Left lobe of liver (tissue), 2 donors: Measurements from ENCODE around the gene TMEM107. TPM values are rescaled to one million over a fixed set of nuclear protein-coding genes. Genes with fewer than 3 reads are reported as not detected.
"Not testable (repeated sequence)": the region's sequence is repeated elsewhere in the genome, so short reads cannot be mapped to it uniquely, and the experiment has no call there.

ENCODE experiments used
- ATAC-seq: fragments of 200-7000 bp; cut with Tn5 transposase; one replicate; pipeline ENCODE4 v1.9.1; 2020; ENCODE audit warnings: mild to moderate bottlenecking, moderate library complexity
- DNase-seq: peaks from one replicate; pipeline ENCODE4 v3.0.0-alpha.2; 2020; ENCODE audit warnings: low spot score
- total RNA-seq: library from RNA; stranded (reverse); gene quantifications from one replicate; pipeline ENCODE4 v1.2.1, GENCODE V29; 2021
- donor health status: DM: no; HTN: no; CAD: no; lungs with moderate emphysema.
- donor health status: DM: no; HTN: yes; CAD: no.

Gene TMEM107
- 3.6 TPM for total RNA-seq

GRCh38 chr17:8176197-8176940, at the start of gene TMEM107:
TMEM107 (minus strand) TSS chr17:8176380; CDS start chr17:8176286, 94 bp downstream.
- DNase-seq (peak; percentile 88), ATAC-seq (peak; percentile 75)

- DNase-seq: no peak
Measured at GRCh38 chr17:8224891-8225812, 49.0 kb upstream of the TMEM107 start.

GRCh38 chr17:8223356-8224126, 47.4 kb upstream of the TMEM107 start:
- DNase-seq: peak; percentile 72
- ATAC-seq: peak; percentile 32

More at GRCh38 chr17:8224891-8225812, 49.0 kb upstream of the TMEM107 start:
- no peak for ATAC-seq

- peak; percentile 75 for ATAC-seq
- peak; percentile 96 for DNase-seq
Measured at GRCh38 chr17:8222630-8223355, 46.6 kb upstream of the TMEM107 start.

- DNase-seq (no peak), ATAC-seq (no peak)
Measured at GRCh38 chr17:8222380-8222629, 46.1 kb upstream of the TMEM107 start.

GRCh38 chr17:8221663-8222379, 45.6 kb upstream of the TMEM107 start:
- DNase-seq (peak; percentile 91), ATAC-seq (peak; percentile 61)

- ATAC-seq: peak; percentile 60
Measured at GRCh38 chr17:8220783-8221662, 44.8 kb upstream of the TMEM107 start.

GRCh38 chr17:8214000-8214399, 37.8 kb upstream of the TMEM107 start:
- DNase-seq, ATAC-seq: not testable (repeated sequence)

More at GRCh38 chr17:8220783-8221662, 44.8 kb upstream of the TMEM107 start:
- peak; percentile 93 for DNase-seq

GRCh38 chr17:8212312-8213180, 36.4 kb upstream of the TMEM107 start:
- ATAC-seq (peak; percentile 58), DNase-seq (no peak)

GRCh38 chr17:8210761-8211458, 34.7 kb upstream of the TMEM107 start:
- peak; percentile 37 for ATAC-seq
- no peak for DNase-seq

- DNase-seq (peak; percentile 95), ATAC-seq (peak; percentile 96)
Measured at GRCh38 chr17:8209907-8210760, 34.0 kb upstream of the TMEM107 start, which contains the start of gene AURKB. AURKB (minus strand) TSS chr17:8210575; CDS start chr17:8210224, 351 bp downstream.

- DNase-seq (no peak), ATAC-seq (no peak)
Measured at GRCh38 chr17:8206536-8206935, 30.4 kb upstream of the TMEM107 start.

GRCh38 chr17:8204761-8205555, 28.8 kb upstream of the TMEM107 start:
- DNase-seq: peak; percentile 42
- ATAC-seq: no peak

- DNase-seq (peak; percentile 81), ATAC-seq (peak; percentile 41)
Measured at GRCh38 chr17:8192070-8192815, 16.1 kb upstream of the TMEM107 start.

- DNase-seq (no peak), ATAC-seq (no peak)
Measured at GRCh38 chr17:8190506-8190905, 14.3 kb upstream of the TMEM107 start.
